Measurements from ENCODE around the gene APP.

DNA sequence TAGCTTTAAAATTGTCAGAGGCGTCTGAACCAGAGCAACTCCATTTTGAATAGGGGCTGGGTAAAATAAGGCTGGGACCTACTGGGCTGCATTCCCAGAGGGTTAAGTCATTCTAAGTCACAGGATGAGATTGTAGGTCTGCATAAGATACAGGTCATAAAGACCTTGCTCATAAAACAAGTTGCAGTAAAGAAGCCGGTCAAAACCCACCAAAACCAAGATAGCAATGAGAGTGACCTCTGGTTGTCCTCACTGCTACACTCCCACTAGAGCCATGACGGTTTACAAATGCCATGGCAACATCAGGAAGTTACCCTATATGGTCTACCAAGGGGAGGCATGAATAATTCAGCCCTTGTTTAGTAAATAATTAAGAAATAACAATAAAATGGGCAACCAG is 292.2 kb downstream of the APP start:
- TF ChIP-seq POLR2AphosphoS5 (IDR thresholded peaks at IDR 0.05; ENCODE audit: low read depth, low read length) = no peak
- no peak for TF ChIP-seq POLR2A (IDR thresholded peaks at IDR 0.05; ENCODE audit: low read depth, low read length)
- no peak for TF ChIP-seq TAF1 (IDR thresholded peaks at IDR 0.05; ENCODE audit: low read depth, low read length)
- TF ChIP-seq PAX5 (IDR thresholded peaks at IDR 0.05; ENCODE audit: insufficient read depth, low read length, severe bottlenecking) = no peak
- no peak for TF ChIP-seq SPI1 (IDR thresholded peaks at IDR 0.05; ENCODE audit: low read depth, low read length)
- TF ChIP-seq POU2F2 (IDR thresholded peaks at IDR 0.05; ENCODE audit: low read depth, low read length) = no peak

Measured in GM12891 (cell line).